ENCODE results near the gene DNM3. TPM values are rescaled to one million over a fixed set of nuclear protein-coding genes. Genes with fewer than 3 reads are reported as not detected.

DNM3 gene
- total RNA-seq, 3 donors from 2014 or later (not counting 1 experiment from before 2014, with no cell fraction given): 2.5 to 3.3 (median 2.8) TPM

GRCh38 chr1:171849245-171849898, 8.1 kb downstream of the DNM3 start:
- Histone ChIP-seq H3K9me3 (ENCODE audit: control insufficient read depth, insufficient read depth, low read length) (no peaks in the 10 kb centered on the region), H3K27me3 (ENCODE audit: control insufficient read depth, insufficient read depth, low read length) (peaks cover 14% of the 10 kb centered on the region), H3K4me1 (ENCODE audit: control insufficient read depth, insufficient read depth, low read length) (no peaks in the 10 kb centered on the region), H3K27ac (ENCODE audit: low read length) (no peak overlapping the region), H3K4me3 (ENCODE audit: low read length) (no peak overlapping the region), H3K36me3 (ENCODE audit: control insufficient read depth, insufficient read depth, low read length) (no peaks in the 10 kb centered on the region)
- intact Hi-C loops (cut with micrococcal nuclease): no loop called here
- Mint-ChIP-seq H3K27ac (no peak overlapping the region), H3K36me3 (no peaks in the 10 kb centered on the region), H3K27me3 (ENCODE audit: low read depth in 2 of 2) (peaks cover 13 to 32% of the 10 kb centered on the region in 2 donors), H3K4me1 (no peaks in the 10 kb centered on the region), H3K9me3 (no peaks in the 10 kb centered on the region), H3K4me3 (no peak overlapping the region)
- ATAC-seq (no peak), DNase-seq (no peak)
- TF ChIP-seq CTCF (IDR thresholded peaks at IDR 0.05): no peak
- WGBS (ENCODE audit: insufficient coverage): 100% methylated on average over 1 of the region's 5 CpGs

- Mint-ChIP-seq H3K27ac (no peak overlapping the region), H3K4me3 (no peak overlapping the region), H3K36me3 (no peaks in the 10 kb centered on the region), H3K9me3 (no peaks in the 10 kb centered on the region), H3K27me3 (ENCODE audit: low read depth in 2 of 2) (peaks cover 11 to 22% of the 10 kb centered on the region in 2 donors), H3K4me1 (no peaks in the 10 kb centered on the region)
- 74% methylated on average over 5 of the region's 5 CpGs for WGBS (ENCODE audit: insufficient coverage)
- peak in 1 of 2 donors; percentile 19 for DNase-seq
- Histone ChIP-seq H3K27ac (ENCODE audit: low read length) (no peak overlapping the region), H3K4me1 (ENCODE audit: control insufficient read depth, insufficient read depth, low read length) (no peaks in the 10 kb centered on the region), H3K4me3 (ENCODE audit: low read length) (no peak overlapping the region), H3K27me3 (ENCODE audit: control insufficient read depth, insufficient read depth, low read length) (peaks cover 7% of the 10 kb centered on the region), H3K36me3 (ENCODE audit: control insufficient read depth, insufficient read depth, low read length) (no peaks in the 10 kb centered on the region), H3K9me3 (ENCODE audit: control insufficient read depth, insufficient read depth, low read length) (no peaks in the 10 kb centered on the region)
- intact Hi-C loops (cut with micrococcal nuclease): no loop called here
- no peak for ATAC-seq
- no peak for TF ChIP-seq CTCF (IDR thresholded peaks at IDR 0.05)
Measured at GRCh38 chr1:171850651-171851350, 9.5 kb downstream of the DNM3 start.

- H3K36me3 ChIP-seq (ENCODE audit: control insufficient read depth, insufficient read depth, low read length): no peaks in the 10 kb centered on the region
- peaks cover 7% of the 10 kb centered on the region for H3K27me3 ChIP-seq (ENCODE audit: control insufficient read depth, insufficient read depth, low read length)
- Mint-ChIP-seq H3K36me3 (peaks cover 10% of the 10 kb centered on the region), H3K27me3 (ENCODE audit: low read depth in 2 of 2) (peaks cover 17 to 28% of the 10 kb centered on the region in 2 donors), H3K4me1 (no peaks in the 10 kb centered on the region), H3K27ac (no peak overlapping the region), H3K9me3 (no peaks in the 10 kb centered on the region), H3K4me3 (no peak overlapping the region)
- DNase-seq (no peak), ATAC-seq (no peak)
- no peaks in the 10 kb centered on the region for H3K9me3 ChIP-seq (ENCODE audit: control insufficient read depth, insufficient read depth, low read length)
- intact Hi-C loops (cut with micrococcal nuclease): no loop called here
- TF ChIP-seq CTCF (IDR thresholded peaks at IDR 0.05): no peak
- H3K4me1 ChIP-seq (ENCODE audit: control insufficient read depth, insufficient read depth, low read length): no peaks in the 10 kb centered on the region
- no peak overlapping the region for H3K27ac ChIP-seq (ENCODE audit: low read length)
- H3K4me3 ChIP-seq (ENCODE audit: low read length): no peak overlapping the region
Measured at GRCh38 chr1:171852272-171852671, 11.0 kb downstream of the DNM3 start.
